ENCODE measurements around the gene NHLRC1. TPM values are rescaled to one million over a fixed set of nuclear protein-coding genes. Genes with fewer than 3 reads are reported as not detected.

Gene NHLRC1
- total and polyA plus RNA-seq, 2 experiments from 2014 or later = 1.1 TPM

GRCh38 chr6:18147160-18147559, 24.7 kb upstream of the NHLRC1 start (continued):
- TF ChIP-seq ETS1 (IDR thresholded peaks at IDR 0.05) = no peak
- no peak for TF ChIP-seq CTCF (conservative IDR thresholded peaks at IDR 0.05; ENCODE audit: low read depth in 2 of 2)
- TF ChIP-seq REST (IDR thresholded peaks at IDR 0.05; ENCODE audit: unreplicated experiment) = no peak
- no peak for TF ChIP-seq STAT1 (IDR thresholded peaks at IDR 0.05; ENCODE audit: unreplicated experiment)

- Histone ChIP-seq H4K20me1 (replicated peaks; ENCODE audit: insufficient read depth) (no peaks in the 10 kb centered on the region), H2AFZ (no peak overlapping the region), H3K36me3 (ENCODE audit: insufficient read depth) (peaks cover 21% of the 10 kb centered on the region), H3K79me2 (replicated peaks; ENCODE audit: insufficient read depth) (no peaks in the 10 kb centered on the region), H3K4me3 (no peak overlapping the region), H3K9me2 (ENCODE audit: insufficient read depth) (no peaks in the 10 kb centered on the region), H3K4me2 (no peak overlapping the region), H3K27me3 (ENCODE audit: insufficient read depth) (no peaks in the 10 kb centered on the region), H3F3A (replicated peaks; ENCODE audit: low read depth) (no peaks in the 10 kb centered on the region), H3K4me1 (ENCODE audit: insufficient read depth) (no peaks in the 10 kb centered on the region), H3K27ac (ENCODE audit: low read depth) (no peak overlapping the region)
- Mint-ChIP-seq H3K36me3 (ENCODE audit: low read depth) (peaks cover 36% of the 10 kb centered on the region), H3K27ac (no peak overlapping the region), H3K4me1 (peaks cover 5% of the 10 kb centered on the region; the same call in 2 of the 3 replicates), H3K9me3 (no peaks in the 10 kb centered on the region), H3K4me3 (no peak overlapping the region), H3K27me3 (ENCODE audit: insufficient read depth, low read depth, poor library complexity) (no peaks in the 10 kb centered on the region)
- ATAC-seq = no peak
- no peak for DNase-seq (ENCODE audit: low spot score)
- TF ChIP-seq EZH2 (IDR thresholded peaks at IDR 0.05; ENCODE audit: low read depth, unreplicated experiment) (no peak), JUNB (IDR thresholded peaks at IDR 0.05; ENCODE audit: unreplicated experiment) (no peak), STAT1 (IDR thresholded peaks at IDR 0.05; ENCODE audit: unreplicated experiment) (no peak), EZH2phosphoT487 (IDR thresholded peaks at IDR 0.05; ENCODE audit: unreplicated experiment) (no peak), REST (IDR thresholded peaks at IDR 0.05; ENCODE audit: unreplicated experiment) (no peak), POLR2AphosphoS5 (IDR thresholded peaks at IDR 0.05; ENCODE audit: low read depth) (no peak), CREB1 (CRISPR knock-in tag; IDR thresholded peaks at IDR 0.05; ENCODE audit: low read depth) (no peak)
These were observed 20.0 kb upstream of the NHLRC1 start for GRCh38 chr6:18142591-18142861.

Data from GM23338 (cell line).